ENCODE measurements around the gene TP53I13. TPM values are rescaled to one million over a fixed set of nuclear protein-coding genes. Genes with fewer than 3 reads are reported as not detected.

TP53I13 gene
- total and polyA plus RNA-seq, 10 of the 15 experiments (the other 5 are each of a cell fraction or from before 2014, with no cell fraction given): 0.31 to 45.1 (median 19.5) TPM; not detected in 1

GRCh38 chr17:29579866-29580771 lies 11.6 kb downstream of the TP53I13 start (continued):
- TF ChIP-seq PRDM15 (CRISPR knock-in tag; IDR thresholded peaks at IDR 0.05) (no peak), CBX5 (IDR thresholded peaks at IDR 0.05; ENCODE audit: low read depth) (no peak), ZNF217 (IDR thresholded peaks at IDR 0.05) (no peak), PAX5 (IDR thresholded peaks at IDR 0.05; ENCODE audit: borderline replicate concordance, low read depth, low read length) (no peak), NFYA (IDR thresholded peaks at IDR 0.05; ENCODE audit: borderline replicate concordance, low read depth, low read length) (no peak), ZNF622 (IDR thresholded peaks at IDR 0.05) (no peak), ZBTB40 (IDR thresholded peaks at IDR 0.05; ENCODE audit: borderline replicate concordance) (no peak), TARDBP (IDR thresholded peaks at IDR 0.05; ENCODE audit: borderline replicate concordance) (0 out of 2 replicates have a peak, but pooled peaks have one; percentile 22), TBL1XR1 (IDR thresholded peaks at IDR 0.05; ENCODE audit: low read depth, low read length) (no peak), MEF2B (IDR thresholded peaks at IDR 0.05; ENCODE audit: partially characterized antibody, poor library complexity, severe bottlenecking) (no peak), CHD4 (IDR thresholded peaks at IDR 0.05) (no peak), RELB (IDR thresholded peaks at IDR 0.05; ENCODE audit: low read depth) (peak; percentile 46; the same call in 1 of the 2 replicates), PBX3 (IDR thresholded peaks at IDR 0.05; ENCODE audit: insufficient replicate concordance, low read depth, low read length) (peak; percentile 89), FOXM1 (IDR thresholded peaks at IDR 0.05; ENCODE audit: low read depth, low read length) (no peak), IRF5 (IDR thresholded peaks at IDR 0.05; ENCODE audit: borderline replicate concordance) (no peak), BCL11A (IDR thresholded peaks at IDR 0.05; ENCODE audit: low read depth, low read length) (no peak)
